ENCODE measurements around the gene HUS1B. TPM values are rescaled to one million over a fixed set of nuclear protein-coding genes. Genes with fewer than 3 reads are reported as not detected.

HUS1B gene
- total RNA-seq (2021): 0.89 to 1.1 TPM (median 0.89 TPM) in 3 replicates
- Bru-seq, nascent RNA: percentile 64 among the genes with signal in this experiment
- long read RNA-seq, experiment 1: 0 reads
- long read RNA-seq, experiment 2: 0 reads
- long read RNA-seq, experiment 3: 0 reads

GRCh38 chr6:656460-657252, at the start of gene HUS1B:
HUS1B (minus strand) TSS chr6:657100; CDS start chr6:656944, 156 bp downstream.
- H3K4me1 Mint-ChIP-seq: peaks cover 66% of the 10 kb centered on the region
- no peak for TF ChIP-seq PREB (CRISPR knock-in tag; IDR thresholded peaks at IDR 0.05; ENCODE audit: borderline replicate concordance)
- no peak for TF ChIP-seq MYBL2 (CRISPR knock-in tag; IDR thresholded peaks at IDR 0.05)
- no peak for TF ChIP-seq PRRX2 (CRISPR knock-in tag; IDR thresholded peaks at IDR 0.05)
- no peak for TF ChIP-seq FOXP1 (CRISPR knock-in tag; IDR thresholded peaks at IDR 0.05; ENCODE audit: borderline replicate concordance)
- no peak for TF ChIP-seq CREB1 (CRISPR knock-in tag; IDR thresholded peaks at IDR 0.05)
- no peak for TF ChIP-seq ERG (CRISPR knock-in tag; IDR thresholded peaks at IDR 0.05)
- TF ChIP-seq NFYB (CRISPR knock-in tag; conservative IDR thresholded peaks at IDR 0.05; ENCODE audit: low read depth): no peak
- TF ChIP-seq TEAD4 (CRISPR knock-in tag; IDR thresholded peaks at IDR 0.05): no peak
- no peak for TF ChIP-seq NR3C1 (CRISPR knock-in tag; conservative IDR thresholded peaks at IDR 0.05; ENCODE audit: low read depth)
- TF ChIP-seq KAT7 (CRISPR knock-in tag; IDR thresholded peaks at IDR 0.05; ENCODE audit: borderline replicate concordance): no peak
- no peak for TF ChIP-seq RORB (CRISPR knock-in tag; IDR thresholded peaks at IDR 0.05)
- no peak for TF ChIP-seq ATF6 (CRISPR knock-in tag; IDR thresholded peaks at IDR 0.05)
- no peak for TF ChIP-seq NFE2L1 (CRISPR knock-in tag; IDR thresholded peaks at IDR 0.05)
- no peak for TF ChIP-seq TP53 (CRISPR knock-in tag; IDR thresholded peaks at IDR 0.05)
- no peak for TF ChIP-seq IRF2 (CRISPR knock-in tag; IDR thresholded peaks at IDR 0.05; ENCODE audit: borderline replicate concordance, low read depth)
- no peak for TF ChIP-seq JUN (CRISPR knock-in tag; IDR thresholded peaks at IDR 0.05)
- peak within 1 kb of the TSS; percentile 81 for H3K27ac Mint-ChIP-seq
- ChIA-PET CTCF (interaction anchor here (1.0 kb wide), 1 partner anchor 47 kb away, joined by 3 read pairs; no protein-coding TSS in a partner anchor), POLR2A (interaction anchor here (0.7 kb wide), 1 partner anchor 19 kb away, joined by 3 read pairs; no protein-coding TSS in a partner anchor)
- H3K27me3 Mint-ChIP-seq (ENCODE audit: low read depth): no peaks in the 10 kb centered on the region
- DNase-seq (ENCODE audit: low spot score) (peak; percentile 30), ATAC-seq (peak; percentile 26)
- H3K9me3 Mint-ChIP-seq: peaks cover 5% of the 10 kb centered on the region
- H3K4me3 Mint-ChIP-seq: no peak within 1 kb of the TSS
- H3K36me3 Mint-ChIP-seq: peaks cover 10% of the 10 kb centered on the region

GRCh38 chr6:706146-706545, 49.2 kb upstream of the HUS1B start:
- H3K36me3 Mint-ChIP-seq: no peaks in the 10 kb centered on the region
- H3K27me3 Mint-ChIP-seq (ENCODE audit: low read depth): peaks cover 8% of the 10 kb centered on the region
- H3K4me1 Mint-ChIP-seq: peaks cover 62% of the 10 kb centered on the region
- ChIA-PET POLR2A (no interaction called here), CTCF (interaction anchor here (2.0 kb wide), 1 partner anchor 16 kb away, joined by 8 read pairs; no protein-coding TSS in a partner anchor)
- DNase-seq (ENCODE audit: low spot score) (no peak), ATAC-seq (no peak)
- H3K9me3 Mint-ChIP-seq: no peaks in the 10 kb centered on the region
- H3K4me3 Mint-ChIP-seq: no peak overlapping the region
- no peak overlapping the region for H3K27ac Mint-ChIP-seq
- TF ChIP-seq RORB (CRISPR knock-in tag; IDR thresholded peaks at IDR 0.05): no peak
- TF ChIP-seq STAT6 (CRISPR knock-in tag; conservative IDR thresholded peaks at IDR 0.05; ENCODE audit: low read depth): no peak
- TF ChIP-seq ZNF416 (CRISPR knock-in tag; IDR thresholded peaks at IDR 0.05): no peak
- no peak for TF ChIP-seq NR2C2 (CRISPR knock-in tag; IDR thresholded peaks at IDR 0.05)
- no peak for TF ChIP-seq IRF2 (CRISPR knock-in tag; IDR thresholded peaks at IDR 0.05; ENCODE audit: borderline replicate concordance, low read depth)
- TF ChIP-seq SP1 (CRISPR knock-in tag; conservative IDR thresholded peaks at IDR 0.05): no peak
- no peak for TF ChIP-seq USF1 (CRISPR knock-in tag; IDR thresholded peaks at IDR 0.05)
- TF ChIP-seq ETV6 (CRISPR knock-in tag; IDR thresholded peaks at IDR 0.05): no peak
- no peak for TF ChIP-seq SMAD3 (CRISPR knock-in tag; IDR thresholded peaks at IDR 0.05; ENCODE audit: borderline replicate concordance)
- TF ChIP-seq JUN (CRISPR knock-in tag; IDR thresholded peaks at IDR 0.05): no peak
- no peak for TF ChIP-seq MYBL2 (CRISPR knock-in tag; IDR thresholded peaks at IDR 0.05)
- no peak for TF ChIP-seq ZNF425 (CRISPR knock-in tag; conservative IDR thresholded peaks at IDR 0.05)
